H9 (cell line): Measurements from ENCODE around the gene MSH6. TPM values are rescaled to one million over a fixed set of nuclear protein-coding genes. Genes with fewer than 3 reads are reported as not detected.

Experiments
- DNase-seq: peaks from one replicate; pipeline ENCODE4 v3.0.0-alpha.2; 2017
- H2AFZ ChIP-seq: one replicate; pipeline ENCODE4 v1.6.1; 2013; ENCODE audit warnings: mild to moderate bottlenecking, low read length, control low read depth, moderate library complexity
- H2AK5ac ChIP-seq: 2 replicates; pipeline ENCODE4 v1.6.1; 2013; ENCODE audit warnings: low read length, control low read depth, mixed read lengths; ENCODE audit not compliant: insufficient read length
- H2BK120ac ChIP-seq: one replicate; pipeline ENCODE4 v1.6.1; 2013; ENCODE audit warnings: low read depth, mild to moderate bottlenecking, low read length, control low read depth, inconsistent platforms; ENCODE audit not compliant: poor library complexity, severe bottlenecking
- H2BK12ac ChIP-seq: 2 replicates; pipeline ENCODE4 v1.6.1; 2013; ENCODE audit warnings: low read length, control low read depth, mixed read lengths, low read depth; ENCODE audit not compliant: insufficient read length
- H2BK15ac ChIP-seq: 2 replicates; pipeline ENCODE4 v1.6.1; 2013; ENCODE audit warnings: low read depth, low read length, control low read depth
- H2BK20ac ChIP-seq: one replicate; pipeline ENCODE4 v1.6.1; 2013; ENCODE audit warnings: low read depth, mild to moderate bottlenecking, low read length, control low read depth, inconsistent platforms; ENCODE audit not compliant: poor library complexity, severe bottlenecking
- H2BK5ac ChIP-seq: 2 replicates; pipeline ENCODE4 v1.6.1; 2013; ENCODE audit warnings: low read length, control low read depth, mixed read lengths; ENCODE audit not compliant: insufficient read length
- H3K14ac ChIP-seq: 2 replicates; pipeline ENCODE4 v1.6.1; 2013; ENCODE audit warnings: low read length, control low read depth; ENCODE audit not compliant: insufficient read depth
- H3K18ac ChIP-seq: 2 replicates; pipeline ENCODE4 v1.6.1; 2013; ENCODE audit warnings: low read depth, mild to moderate bottlenecking, mixed read lengths, low read length, control low read depth; ENCODE audit not compliant: insufficient read length
- H3K23ac ChIP-seq: 2 replicates; pipeline ENCODE4 v1.6.1; 2013; ENCODE audit warnings: low read length, control low read depth, mixed read lengths, low read depth; ENCODE audit not compliant: insufficient read length
- H3K23me2 ChIP-seq: 2 replicates; pipeline ENCODE4 v1.6.1; 2013; ENCODE audit warnings: low read depth, mild to moderate bottlenecking, mixed read lengths, low read length, control low read depth; ENCODE audit not compliant: insufficient read length, poor library complexity, severe bottlenecking
- H3K27ac ChIP-seq: 2 replicates; pipeline ENCODE4 v1.5.1; 2013; ENCODE audit warnings: low read length, control low read depth, mixed read lengths, low read depth; ENCODE audit not compliant: insufficient read length
- H3K27me3 ChIP-seq: 2 replicates; pipeline ENCODE4 v1.6.1; 2013; ENCODE audit warnings: low read length, control low read depth, inconsistent platforms; ENCODE audit not compliant: insufficient read depth
- H3K4ac ChIP-seq: 2 replicates; pipeline ENCODE4 v1.6.1; 2013; ENCODE audit warnings: low read depth, mild to moderate bottlenecking, control low read depth, inconsistent platforms, low read length, moderate library complexity
- H3K4me1 ChIP-seq: 2 replicates; pipeline ENCODE4 v1.6.1; 2013; ENCODE audit warnings: low read length, control low read depth, inconsistent platforms; ENCODE audit not compliant: insufficient read depth
- H3K4me2 ChIP-seq: 2 replicates; pipeline ENCODE4 v1.6.1; 2013; ENCODE audit warnings: low read length, control low read depth, mixed read lengths; ENCODE audit not compliant: insufficient read length, insufficient read depth
- H3K56ac ChIP-seq: 2 replicates; pipeline ENCODE4 v1.6.1; 2013; ENCODE audit warnings: low read depth, mild to moderate bottlenecking, mixed read lengths, low read length, control low read depth; ENCODE audit not compliant: insufficient read length
- H3K79me1 ChIP-seq: 2 replicates; pipeline ENCODE4 v1.6.1; 2013; ENCODE audit warnings: low read depth, mild to moderate bottlenecking, moderate library complexity, low read length, control low read depth, inconsistent platforms; ENCODE audit not compliant: insufficient read depth, poor library complexity, severe bottlenecking
- H3K79me2 ChIP-seq: 2 replicates; pipeline ENCODE4 v1.6.1; 2013; ENCODE audit warnings: low read length, control low read depth, inconsistent platforms; ENCODE audit not compliant: insufficient read depth
- H3K9ac ChIP-seq: 2 replicates; pipeline ENCODE4 v1.6.1; 2013; ENCODE audit warnings: low read length, control low read depth, mixed read lengths; ENCODE audit not compliant: insufficient read length; ENCODE audit errors: extremely low read depth
- H3K9me3 ChIP-seq: one replicate; pipeline ENCODE4 v1.6.1; 2013; ENCODE audit warnings: low read depth, low read length, inconsistent platforms; ENCODE audit not compliant: control insufficient read depth
- H3T11ph ChIP-seq: one replicate; pipeline ENCODE4 v1.6.1; 2013; ENCODE audit warnings: mild to moderate bottlenecking, low read length, control low read depth, inconsistent platforms
- H4K20me1 ChIP-seq: one replicate; pipeline ENCODE4 v1.6.1; 2013; ENCODE audit not compliant: control insufficient read depth, insufficient read length, insufficient read depth
- H4K5ac ChIP-seq: 2 replicates; pipeline ENCODE4 v1.6.1; 2013; ENCODE audit warnings: low read depth, mild to moderate bottlenecking, mixed read lengths, low read length, control low read depth; ENCODE audit not compliant: insufficient read length
- H4K8ac ChIP-seq: replicated peaks from 2 replicates; pipeline ENCODE4 v1.6.1; 2013; ENCODE audit warnings: low read length, control low read depth, mixed read lengths, low read depth; ENCODE audit not compliant: insufficient read length
- H4K91ac ChIP-seq: 2 replicates; pipeline ENCODE4 v1.6.1; 2013; ENCODE audit warnings: low read depth, mild to moderate bottlenecking, moderate library complexity, mixed read lengths, low read length, control low read depth; ENCODE audit not compliant: insufficient read length
- H3K27ac Mint-ChIP-seq, 3 experiments: 2 replicates in 2 of 3; 3 replicates in 1 of 3; pipeline ENCODE4 v1.8.0; 2020 to 2021; ENCODE audit warnings: mixed read lengths in 3 of 3, mild to moderate bottlenecking in 1 of 3, moderate library complexity in 1 of 3
- H3K27me3 Mint-ChIP-seq: 2 replicates; pipeline ENCODE4 v1.8.0; 2021; ENCODE audit warnings: low read depth, mild to moderate bottlenecking, moderate library complexity, mixed read lengths
- H3K36me3 Mint-ChIP-seq, 3 experiments: 2 replicates in 2 of 3; 3 replicates in 1 of 3; pipeline ENCODE4 v1.8.0; 2020 to 2021; ENCODE audit warnings: low read depth in 3 of 3, mixed read lengths in 3 of 3; ENCODE audit not compliant: insufficient read depth in 1 of 3
- H3K4me1 Mint-ChIP-seq, 2 experiments: 2 replicates each; pipeline ENCODE4 v1.8.0; 2020; ENCODE audit warnings: mixed read lengths in 2 of 2
- H3K4me3 Mint-ChIP-seq, 2 experiments: 2 replicates in 1 of 2; 3 replicates in 1 of 2; pipeline ENCODE4 v1.8.0; 2020 to 2021; ENCODE audit warnings: mild to moderate bottlenecking in 2 of 2, mixed read lengths in 2 of 2, moderate library complexity in 1 of 2
- H3K9me3 Mint-ChIP-seq, 2 experiments: 2 replicates in 1 of 2; 3 replicates in 1 of 2; pipeline ENCODE4 v1.8.0; 2020; ENCODE audit warnings: mild to moderate bottlenecking in 2 of 2, mixed read lengths in 2 of 2, moderate library complexity in 1 of 2
- WGBS: extraction: QIAGEN DNeasy Blood & Tissue Kit; methylation state at CpG from one replicate; pipeline ENCODE4 v1.1.7; 2013; ENCODE audit warnings: missing lambda C conversion rate, low lambda C conversion rate, mixed read lengths; ENCODE audit not compliant: insufficient read length; ENCODE audit errors: extremely low coverage; 5-methylcytosine and 5-hydroxymethylcytosine counted together
- total RNA-seq: library from RNA; stranded (reverse); gene quantifications from 2 replicates; pipeline ENCODE4 v1.2.1, GENCODE V29; 2021
- TF ChIP-seq, protein P1 (sequence below): fragments of 200-600 bp; sonication (generic); conservative IDR thresholded peaks from 3 replicates; pipeline ENCODE4 v1.8.0; 2021; ENCODE audit warnings: antibody characterized with exemption, mild to moderate bottlenecking

MSH6 gene
- total RNA-seq, 1 experiment from 2014 or later: 303 TPM

DNA sequence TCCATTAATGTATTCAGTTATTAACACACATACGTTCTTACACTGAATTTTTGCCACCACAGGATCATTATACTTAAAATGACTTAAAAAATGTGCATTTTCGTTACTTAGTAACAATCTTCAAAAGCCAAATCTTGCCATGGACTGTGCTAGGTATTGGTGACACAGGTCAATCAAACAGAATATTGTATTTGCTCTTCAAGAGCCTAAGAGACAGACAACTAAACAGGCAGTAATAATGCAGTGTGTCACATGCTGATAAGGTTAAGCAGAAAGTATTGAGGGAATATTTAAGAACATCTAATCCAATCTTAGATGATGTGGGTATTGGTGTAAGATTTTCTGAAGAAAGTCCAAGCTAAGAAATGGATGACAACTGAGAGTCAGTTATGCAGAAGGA, 66.4 kb downstream of the MSH6 start:
- H2AK5ac ChIP-seq: no peak overlapping the region
- H2BK120ac ChIP-seq: no peak overlapping the region
- H3K9me3 ChIP-seq: no peaks in the 10 kb centered on the region
- no peak overlapping the region for H3K27ac Mint-ChIP-seq
- no peaks in the 10 kb centered on the region for H3K23me2 ChIP-seq
- H3K79me1 ChIP-seq: no peaks in the 10 kb centered on the region
- H4K5ac ChIP-seq: no peak overlapping the region
- H3K9ac ChIP-seq: no peak overlapping the region
- no peaks in the 10 kb centered on the region for H4K20me1 ChIP-seq
- no peaks in the 10 kb centered on the region for H3K27me3 Mint-ChIP-seq
- H3K4me1 Mint-ChIP-seq: peaks cover 2 to 4% of the 10 kb centered on the region in 2 experiments; a peak in 3 of 4 replicates
- no peak overlapping the region for H2BK5ac ChIP-seq
- H2BK12ac ChIP-seq: no peak overlapping the region
- TF ChIP-seq, protein P1, sequence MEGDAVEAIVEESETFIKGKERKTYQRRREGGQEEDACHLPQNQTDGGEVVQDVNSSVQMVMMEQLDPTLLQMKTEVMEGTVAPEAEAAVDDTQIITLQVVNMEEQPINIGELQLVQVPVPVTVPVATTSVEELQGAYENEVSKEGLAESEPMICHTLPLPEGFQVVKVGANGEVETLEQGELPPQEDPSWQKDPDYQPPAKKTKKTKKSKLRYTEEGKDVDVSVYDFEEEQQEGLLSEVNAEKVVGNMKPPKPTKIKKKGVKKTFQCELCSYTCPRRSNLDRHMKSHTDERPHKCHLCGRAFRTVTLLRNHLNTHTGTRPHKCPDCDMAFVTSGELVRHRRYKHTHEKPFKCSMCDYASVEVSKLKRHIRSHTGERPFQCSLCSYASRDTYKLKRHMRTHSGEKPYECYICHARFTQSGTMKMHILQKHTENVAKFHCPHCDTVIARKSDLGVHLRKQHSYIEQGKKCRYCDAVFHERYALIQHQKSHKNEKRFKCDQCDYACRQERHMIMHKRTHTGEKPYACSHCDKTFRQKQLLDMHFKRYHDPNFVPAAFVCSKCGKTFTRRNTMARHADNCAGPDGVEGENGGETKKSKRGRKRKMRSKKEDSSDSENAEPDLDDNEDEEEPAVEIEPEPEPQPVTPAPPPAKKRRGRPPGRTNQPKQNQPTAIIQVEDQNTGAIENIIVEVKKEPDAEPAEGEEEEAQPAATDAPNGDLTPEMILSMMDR: no peak
- H3K4ac ChIP-seq: no peak overlapping the region
- H2BK15ac ChIP-seq: no peak overlapping the region
- peaks cover 0 to 4% (median 3%) of the 10 kb centered on the region in 3 experiments; a peak in 3 of 7 replicates for H3K36me3 Mint-ChIP-seq
- no peak overlapping the region for H3K23ac ChIP-seq
- no peak overlapping the region for H3K18ac ChIP-seq
- no peaks in the 10 kb centered on the region for H3K9me3 Mint-ChIP-seq
- H3K56ac ChIP-seq: no peak overlapping the region
- no peak overlapping the region for H3T11ph ChIP-seq
- H3K4me3 Mint-ChIP-seq: no peak overlapping the region
- H4K8ac ChIP-seq: no peak overlapping the region
- H3K79me2 ChIP-seq: peaks cover 17% of the 10 kb centered on the region; the same call in 1 of the 2 replicates
- no peak for DNase-seq
- no peak overlapping the region for H3K27ac ChIP-seq
- no peak overlapping the region for H3K14ac ChIP-seq
- no peaks in the 10 kb centered on the region for H3K4me1 ChIP-seq
- H2BK20ac ChIP-seq: no peak overlapping the region
- no peak overlapping the region for H3K4me2 ChIP-seq
- no peak overlapping the region for H4K91ac ChIP-seq
- no peaks in the 10 kb centered on the region for H3K27me3 ChIP-seq
- no CpG with 5 or more reads among the region's 2 CpGs for WGBS
- H2AFZ ChIP-seq: no peak overlapping the region
